GM13977 (cell line): ENCODE measurements around the gene UBE4B.
A peak's percentile ranks its signal among the peaks of the same experiment; 100 is the strongest.

Source experiments
- DNase-seq: peaks from one replicate; pipeline ENCODE4 v3.0.0; 2012; ENCODE audit warnings: low spot score
- in situ Hi-C: fragments of 300-500 bp; cut with MboI; formaldehyde crosslinking; loops from one replicate; pipeline ENCODE4 v1.12.0; 2022; ENCODE audit warnings: low sequenced_read_pairs, low pct_unique_long_range_greater_than_20kb, mixed read lengths, inconsistent platforms; ENCODE audit not compliant: unreplicated experiment
- TF ChIP-seq, protein P1 (sequence below): IDR thresholded peaks from 2 replicates; pipeline ENCODE4 v1.5.1; 2012; ENCODE audit warnings: mild to moderate bottlenecking, control low read depth; ENCODE audit not compliant: insufficient read depth; ENCODE audit errors: extremely low read depth, missing control alignments

Gene UBE4B

GRCh38 chr1:10210841-10211804, 178.4 kb downstream of the UBE4B start:
- TF ChIP-seq, protein P1, sequence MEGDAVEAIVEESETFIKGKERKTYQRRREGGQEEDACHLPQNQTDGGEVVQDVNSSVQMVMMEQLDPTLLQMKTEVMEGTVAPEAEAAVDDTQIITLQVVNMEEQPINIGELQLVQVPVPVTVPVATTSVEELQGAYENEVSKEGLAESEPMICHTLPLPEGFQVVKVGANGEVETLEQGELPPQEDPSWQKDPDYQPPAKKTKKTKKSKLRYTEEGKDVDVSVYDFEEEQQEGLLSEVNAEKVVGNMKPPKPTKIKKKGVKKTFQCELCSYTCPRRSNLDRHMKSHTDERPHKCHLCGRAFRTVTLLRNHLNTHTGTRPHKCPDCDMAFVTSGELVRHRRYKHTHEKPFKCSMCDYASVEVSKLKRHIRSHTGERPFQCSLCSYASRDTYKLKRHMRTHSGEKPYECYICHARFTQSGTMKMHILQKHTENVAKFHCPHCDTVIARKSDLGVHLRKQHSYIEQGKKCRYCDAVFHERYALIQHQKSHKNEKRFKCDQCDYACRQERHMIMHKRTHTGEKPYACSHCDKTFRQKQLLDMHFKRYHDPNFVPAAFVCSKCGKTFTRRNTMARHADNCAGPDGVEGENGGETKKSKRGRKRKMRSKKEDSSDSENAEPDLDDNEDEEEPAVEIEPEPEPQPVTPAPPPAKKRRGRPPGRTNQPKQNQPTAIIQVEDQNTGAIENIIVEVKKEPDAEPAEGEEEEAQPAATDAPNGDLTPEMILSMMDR = no peak
- peak; percentile 58 for DNase-seq
- in situ Hi-C loops = no loop called here

GRCh38 chr1:10211805-10212410, 179.2 kb downstream of the UBE4B start:
- no peak for DNase-seq
- in situ Hi-C loops = no loop called here

GRCh38 chr1:10212476-10212875, 179.7 kb downstream of the UBE4B start:
- TF ChIP-seq, protein P1 = no peak
- in situ Hi-C loops = no loop called here

More at GRCh38 chr1:10211805-10212410, 179.2 kb downstream of the UBE4B start:
- TF ChIP-seq, protein P1 = no peak

GRCh38 chr1:10213186-10213705, 180.5 kb downstream of the UBE4B start:
- in situ Hi-C loops = no loop called here
- no peak for DNase-seq
- TF ChIP-seq, protein P1 = no peak

More at GRCh38 chr1:10212476-10212875, 179.7 kb downstream of the UBE4B start:
- no peak for DNase-seq

DNA sequence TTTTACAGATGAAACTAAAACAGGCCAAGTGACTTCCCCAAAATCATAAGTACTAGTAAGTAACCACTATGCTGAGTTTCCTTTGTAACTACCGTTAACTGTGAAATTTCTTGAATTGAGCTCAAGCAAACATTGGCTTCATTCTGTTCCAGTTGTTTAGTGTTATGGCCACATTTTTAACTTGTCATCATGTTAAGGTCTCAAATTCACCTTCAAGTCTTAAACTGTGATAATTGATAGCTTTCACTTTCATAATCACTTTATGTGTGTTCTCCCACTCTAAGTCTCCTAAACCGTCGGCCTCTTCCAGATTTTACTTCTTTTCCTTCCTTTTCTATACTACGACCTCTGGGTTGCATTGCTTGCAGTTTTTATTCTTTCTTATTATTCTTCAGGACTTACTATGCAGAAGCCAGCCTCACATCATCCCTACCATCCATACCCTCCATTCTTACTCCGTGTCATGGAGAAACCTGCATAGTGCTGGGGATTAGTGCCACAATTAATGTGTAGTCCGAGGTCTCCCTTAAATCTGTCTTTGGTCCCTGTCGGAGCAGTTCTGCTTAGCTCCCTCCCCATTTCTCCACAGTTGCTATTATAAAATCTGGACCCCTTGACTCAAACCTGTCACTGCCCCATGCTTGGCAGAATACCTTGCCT, 183.5 kb downstream of the UBE4B start:
- in situ Hi-C loops = no loop called here
- no peak for DNase-seq
- TF ChIP-seq, protein P1 = no peak
